KOPT-K1 (cell line): ENCODE measurements around the gene ALK.

ENCODE experiments used
- H3K27ac ChIP-seq: fragments of 200-600 bp; sonication (generic); 2 replicates; pipeline ENCODE4 v1.5.1; 2016; ENCODE audit warnings: antibody characterized with exemption, mild to moderate bottlenecking, low read depth, low read length; ENCODE audit not compliant: poor library complexity, severe bottlenecking
- H3K36me3 ChIP-seq: fragments of 200-600 bp; sonication (generic); 2 replicates; pipeline ENCODE4 v1.5.1; 2017; ENCODE audit warnings: antibody characterized with exemption, mild to moderate bottlenecking, low read length, moderate library complexity; ENCODE audit not compliant: insufficient read depth
- H3K9me3 ChIP-seq: fragments of 200-600 bp; sonication (generic); 2 replicates; pipeline ENCODE4 v1.5.1; 2017; ENCODE audit warnings: antibody characterized with exemption, low read length, mild to moderate bottlenecking; ENCODE audit not compliant: insufficient read depth, poor library complexity, severe bottlenecking

The ALK gene

GRCh38 chr2:29216609-29216909 is 704.8 kb downstream of the ALK start:
- Histone ChIP-seq H3K27ac (no peak overlapping the region), H3K36me3 (no peaks in the 10 kb centered on the region), H3K9me3 (no peaks in the 10 kb centered on the region)

- no peaks in the 10 kb centered on the region for H3K36me3 ChIP-seq
- H3K9me3 ChIP-seq: no peaks in the 10 kb centered on the region
- no peak overlapping the region for H3K27ac ChIP-seq
Observed at GRCh38 chr2:29215739-29216608, 705.4 kb downstream of the ALK start.

- H3K9me3 ChIP-seq: no peaks in the 10 kb centered on the region
- H3K36me3 ChIP-seq: no peaks in the 10 kb centered on the region
- H3K27ac ChIP-seq: no peak overlapping the region
Observed at GRCh38 chr2:29215073-29215472, 706.3 kb downstream of the ALK start.

- no peaks in the 10 kb centered on the region for H3K36me3 ChIP-seq
- no peak overlapping the region for H3K27ac ChIP-seq
- H3K9me3 ChIP-seq: no peaks in the 10 kb centered on the region
Observed at GRCh38 chr2:29213888-29214291, 707.5 kb downstream of the ALK start.

- H3K9me3 ChIP-seq: no peaks in the 10 kb centered on the region
- H3K27ac ChIP-seq: no peak overlapping the region
- H3K36me3 ChIP-seq: no peaks in the 10 kb centered on the region
Observed at GRCh38 chr2:29212009-29212408, 709.4 kb downstream of the ALK start.

DNA sequence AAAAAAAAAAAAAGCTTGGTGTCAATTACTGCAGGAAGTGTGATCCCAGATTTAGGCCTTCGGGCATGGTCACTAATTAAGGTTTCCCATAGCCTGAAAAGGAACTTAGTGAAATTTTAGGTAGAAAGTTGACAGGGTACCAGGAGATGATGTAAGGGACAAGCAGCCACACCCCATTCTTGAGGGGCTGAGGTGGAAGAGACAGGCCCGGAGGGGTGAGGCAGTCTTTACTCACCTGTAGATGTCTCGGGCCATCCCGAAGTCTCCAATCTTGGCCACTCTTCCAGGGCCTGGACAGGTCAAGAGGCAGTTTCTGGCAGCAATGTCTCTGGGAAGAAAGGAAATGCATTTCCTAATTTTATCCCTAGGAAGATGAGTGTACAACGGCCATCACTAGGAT is 711.8 kb downstream of the ALK start:
- H3K27ac ChIP-seq: no peak overlapping the region
- H3K9me3 ChIP-seq: no peaks in the 10 kb centered on the region
- no peaks in the 10 kb centered on the region for H3K36me3 ChIP-seq

DNA sequence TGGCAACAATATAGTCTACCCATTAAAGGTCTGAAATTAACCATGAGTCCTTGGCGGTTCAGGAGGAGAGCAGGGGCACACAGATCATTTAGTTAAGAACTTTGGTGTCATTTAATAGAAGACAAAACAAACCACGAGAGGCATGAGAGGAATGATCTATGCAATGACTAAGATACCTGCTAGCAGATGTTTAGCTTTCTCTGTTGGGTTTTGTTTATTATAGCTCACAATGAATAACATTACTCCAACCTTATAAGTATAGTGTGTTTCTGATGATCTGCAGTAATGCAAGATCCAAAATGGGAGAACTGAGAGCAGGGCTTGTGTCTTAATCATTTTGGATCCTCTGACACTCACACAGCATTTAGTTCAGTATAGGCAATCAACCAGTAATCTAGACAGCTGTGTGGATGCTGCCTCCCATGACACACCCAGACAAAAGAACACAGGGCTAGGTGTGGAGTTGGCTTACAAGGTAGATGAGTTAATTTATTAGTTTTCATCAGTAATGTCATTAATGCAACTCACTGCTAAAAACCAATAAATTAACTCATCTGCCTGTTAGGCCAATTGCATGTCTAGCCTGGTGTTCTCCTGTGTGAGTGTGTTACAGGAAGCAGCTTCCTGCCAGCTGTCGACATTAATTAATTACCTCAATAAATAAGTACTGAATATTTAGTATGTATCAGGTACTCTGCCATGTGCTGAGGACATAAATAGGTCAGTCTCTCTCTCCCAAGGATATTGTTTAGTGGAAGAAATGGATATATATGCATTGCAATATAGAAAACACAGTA is 713.8 kb downstream of the ALK start:
- no peak overlapping the region for H3K27ac ChIP-seq
- no peaks in the 10 kb centered on the region for H3K9me3 ChIP-seq
- H3K36me3 ChIP-seq: no peaks in the 10 kb centered on the region

DNA sequence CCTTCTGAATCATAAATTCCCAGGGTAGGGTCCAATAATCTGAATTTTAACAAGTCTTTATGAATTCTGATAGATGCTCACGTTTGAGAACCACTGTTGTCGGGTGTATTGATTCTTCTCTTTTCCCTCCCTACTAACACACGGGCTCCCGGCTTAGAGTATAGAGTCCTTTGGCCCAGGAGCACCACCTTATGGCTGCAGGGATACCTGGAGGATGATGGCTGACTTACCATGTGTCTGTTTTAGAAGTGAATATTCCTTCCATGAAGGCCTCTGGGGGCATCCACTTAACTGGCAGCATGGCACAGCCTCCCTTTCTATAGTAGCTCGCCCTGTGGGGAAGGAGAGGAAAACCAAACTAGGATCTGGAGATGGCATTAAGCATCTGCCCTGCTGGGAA is 714.4 kb downstream of the ALK start:
- H3K27ac ChIP-seq: no peak overlapping the region
- H3K9me3 ChIP-seq: no peaks in the 10 kb centered on the region
- H3K36me3 ChIP-seq: no peaks in the 10 kb centered on the region

- Histone ChIP-seq H3K9me3 (no peaks in the 10 kb centered on the region), H3K36me3 (no peaks in the 10 kb centered on the region), H3K27ac (no peak overlapping the region)
Observed at GRCh38 chr2:29202819-29203495, 718.4 kb downstream of the ALK start.

DNA sequence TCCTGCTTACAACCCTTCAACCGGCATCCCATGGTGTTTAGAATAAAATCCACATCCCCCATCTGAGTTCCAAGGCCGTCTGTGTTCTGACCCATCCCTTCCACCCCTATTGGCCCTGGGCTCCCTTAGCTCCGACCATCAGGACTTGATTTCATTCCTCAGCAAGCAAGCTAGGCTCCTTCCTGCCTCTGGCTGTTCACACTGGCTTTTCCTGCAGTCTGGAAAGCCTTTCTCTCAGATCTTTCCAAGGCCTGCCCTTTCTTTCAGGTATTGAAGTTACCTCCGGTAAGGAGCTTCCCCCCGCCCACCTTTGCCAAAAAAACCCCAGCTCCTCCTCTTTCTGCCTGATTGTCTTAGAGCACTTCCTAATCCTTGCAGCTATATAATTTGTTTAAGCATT is 719.4 kb downstream of the ALK start:
- Histone ChIP-seq H3K27ac (no peak overlapping the region), H3K9me3 (no peaks in the 10 kb centered on the region), H3K36me3 (no peaks in the 10 kb centered on the region)

GRCh38 chr2:29196792-29197788 is 724.3 kb downstream of the ALK start:
- Histone ChIP-seq H3K27ac (no peak overlapping the region), H3K36me3 (no peaks in the 10 kb centered on the region), H3K9me3 (no peaks in the 10 kb centered on the region)

GRCh38 chr2:29195796-29196195 is 725.6 kb downstream of the ALK start:
- Histone ChIP-seq H3K36me3 (no peaks in the 10 kb centered on the region), H3K27ac (no peak overlapping the region), H3K9me3 (no peaks in the 10 kb centered on the region)

- Histone ChIP-seq H3K36me3 (no peaks in the 10 kb centered on the region), H3K9me3 (no peaks in the 10 kb centered on the region), H3K27ac (no peak overlapping the region)
Observed at GRCh38 chr2:29193681-29194080, 727.7 kb downstream of the ALK start.

DNA sequence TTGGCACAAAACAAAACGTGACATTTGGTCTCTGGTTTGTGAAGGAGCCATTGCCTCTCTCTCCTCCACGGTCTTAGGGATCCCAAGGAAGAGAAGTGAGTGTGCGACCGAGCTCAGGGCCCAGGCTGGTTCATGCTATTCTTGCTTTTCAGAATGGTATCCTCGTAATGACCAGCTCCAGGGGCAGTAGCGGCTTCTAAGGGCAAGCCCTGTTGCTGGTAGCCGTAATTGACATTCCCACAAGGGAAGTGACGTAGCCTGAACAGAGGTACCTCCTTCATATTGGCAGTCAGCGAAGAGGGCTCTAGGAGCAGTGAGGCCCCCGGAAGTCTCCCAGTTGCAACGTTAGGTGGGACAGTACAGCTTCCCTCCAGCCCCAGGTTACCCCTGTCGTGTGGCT is 728.3 kb downstream of the ALK start:
- 0 out of 2 replicates have a peak, but pooled peaks cover under 1% of the 10 kb centered on the region for H3K36me3 ChIP-seq
- H3K9me3 ChIP-seq: no peaks in the 10 kb centered on the region
- no peak overlapping the region for H3K27ac ChIP-seq
